Breast epithelium (tissue), 3 donors: ENCODE results near the gene LRRC59.

Experiments used
- POLR2A ChIP-seq: fragments of 450-650 bp; IDR thresholded peaks from one replicate; pipeline ENCODE4 v1.6.1; 2016; ENCODE audit warnings: antibody characterized with exemption, mild to moderate bottlenecking, moderate library complexity
- POLR2AphosphoS5 ChIP-seq, 3 donors: sonication (generic); formaldehyde crosslinking; IDR thresholded peaks; one replicate each; pipeline ENCODE4 v1.6.1; 2017; ENCODE audit warnings: antibody characterized with exemption in 3 of 3
- TF ChIP-seq, protein P1 (sequence below), 3 donors: fragments of 450-650 bp; IDR thresholded peaks; one replicate each; pipeline ENCODE4 v1.5.1; 2016 to 2017; ENCODE audit warnings: antibody characterized with exemption in 3 of 3, mild to moderate bottlenecking in 3 of 3, moderate library complexity in 3 of 3

DNA sequence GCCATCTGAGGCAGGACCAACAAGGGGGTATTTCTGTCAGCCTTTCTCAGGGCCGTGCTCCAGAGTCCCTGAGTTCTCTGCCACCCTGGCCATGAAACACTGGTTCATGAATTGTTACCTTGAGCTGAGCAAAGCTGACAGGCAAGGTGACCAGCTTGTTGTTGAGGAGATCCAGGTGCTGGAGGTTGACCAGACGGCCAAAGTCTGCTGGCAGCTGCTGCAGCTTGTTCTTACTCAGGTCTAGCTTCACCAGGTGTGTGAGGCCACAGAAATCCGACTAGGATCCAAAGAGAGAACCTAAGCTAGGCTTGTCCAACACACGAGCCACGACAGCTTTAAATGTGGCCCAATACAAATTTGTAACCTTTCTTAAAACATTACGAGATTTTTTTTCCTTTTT lies 4.7 kb downstream of the LRRC59 start:
- TF ChIP-seq, protein P1, sequence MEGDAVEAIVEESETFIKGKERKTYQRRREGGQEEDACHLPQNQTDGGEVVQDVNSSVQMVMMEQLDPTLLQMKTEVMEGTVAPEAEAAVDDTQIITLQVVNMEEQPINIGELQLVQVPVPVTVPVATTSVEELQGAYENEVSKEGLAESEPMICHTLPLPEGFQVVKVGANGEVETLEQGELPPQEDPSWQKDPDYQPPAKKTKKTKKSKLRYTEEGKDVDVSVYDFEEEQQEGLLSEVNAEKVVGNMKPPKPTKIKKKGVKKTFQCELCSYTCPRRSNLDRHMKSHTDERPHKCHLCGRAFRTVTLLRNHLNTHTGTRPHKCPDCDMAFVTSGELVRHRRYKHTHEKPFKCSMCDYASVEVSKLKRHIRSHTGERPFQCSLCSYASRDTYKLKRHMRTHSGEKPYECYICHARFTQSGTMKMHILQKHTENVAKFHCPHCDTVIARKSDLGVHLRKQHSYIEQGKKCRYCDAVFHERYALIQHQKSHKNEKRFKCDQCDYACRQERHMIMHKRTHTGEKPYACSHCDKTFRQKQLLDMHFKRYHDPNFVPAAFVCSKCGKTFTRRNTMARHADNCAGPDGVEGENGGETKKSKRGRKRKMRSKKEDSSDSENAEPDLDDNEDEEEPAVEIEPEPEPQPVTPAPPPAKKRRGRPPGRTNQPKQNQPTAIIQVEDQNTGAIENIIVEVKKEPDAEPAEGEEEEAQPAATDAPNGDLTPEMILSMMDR (IDR thresholded peaks at IDR 0.05), result no peak
- no peak for TF ChIP-seq POLR2A
- TF ChIP-seq POLR2AphosphoS5 (IDR thresholded peaks at IDR 0.05), result no peak
